A549 (cell line): ENCODE measurements around the gene PLEKHN1. TPM values are rescaled to one million over a fixed set of nuclear protein-coding genes. Genes with fewer than 3 reads are reported as not detected.

ENCODE experiments used
- ATAC-seq, 2 experiments: fragments of 200-7000 bp in 1 of 2; fragments of >200 bp in 1 of 2; cut with Nextera tagmentation in 1 of 2; cut with Tn5 transposase in 1 of 2; 3 replicates each; pipeline versions ENCODE4 v1.8.0 to v1.9.1; 2018 to 2020; ENCODE audit warnings: mild to moderate bottlenecking in 1 of 2, moderate library complexity in 1 of 2
- CTCF ChIA-PET: fragments of 300-600 bp; sonication (Branson Sonifier 250); formaldehyde crosslinking; extraction: SDS; loops from one replicate; lab custom pipeline; 2021; ENCODE audit warnings: antibody characterized with exemption, inconsistent platforms; lab: Yijun Ruan, JAX
- POLR2A ChIA-PET: fragments of 350-600 bp; formaldehyde crosslinking; extraction: SDS; loops from one replicate; lab custom pipeline; 2021; ENCODE audit warnings: antibody characterized with exemption, inconsistent platforms; lab: Yijun Ruan, JAX
- DNase-seq, 2 experiments: peaks; one replicate each; pipeline versions ENCODE4 v3.0.0 to v3.0.0-alpha.2; 2011 to 2016; ENCODE audit warnings: low read depth in 1 of 2, low spot score in 1 of 2
- FAIRE-seq: peaks from 2 replicates; lab custom pipeline; 2011; peaks lifted over from hg19 to GRCh38; lab: Jason Lieb, UNC
- H3K27ac ChIP-seq, 2 experiments: fragments of >200 bp; sonication (Bioruptor Twin); formaldehyde crosslinking; 3 replicates each; pipeline ENCODE4 v1.5.1; 2016 to 2017
- H3K4me1 ChIP-seq: fragments of >200 bp; sonication (Bioruptor Twin); formaldehyde crosslinking; 3 replicates; pipeline ENCODE4 v1.6.1; 2016
- H3K4me2 ChIP-seq: fragments of >200 bp; sonication (Bioruptor Twin); formaldehyde crosslinking; 3 replicates; pipeline ENCODE4 v1.6.1; 2016
- H3K4me3 ChIP-seq: fragments of >200 bp; sonication (Bioruptor Twin); formaldehyde crosslinking; 3 replicates; pipeline ENCODE4 v1.5.1; 2016
- H3K9me3 ChIP-seq: fragments of >200 bp; sonication (Bioruptor Twin); formaldehyde crosslinking; 3 replicates; pipeline ENCODE4 v1.6.1; 2016
- EHMT2 ChIP-seq: fragments of 200-600 bp; sonication (generic); IDR thresholded peaks from 2 replicates; pipeline ENCODE4 v1.6.1; 2016; ENCODE audit warnings: antibody characterized with exemption, low read depth, mild to moderate bottlenecking, moderate library complexity
- ELK1 ChIP-seq: fragments of 150-350 bp; IDR thresholded peaks from 2 replicates; pipeline ENCODE4 v1.6.1; 2014; ENCODE audit warnings: low read depth, mild to moderate bottlenecking, low read length
- EP300 ChIP-seq, 2 experiments: fragments of >200 bp; sonication (Bioruptor Twin); formaldehyde crosslinking; IDR thresholded peaks; 2 replicates in 1 of 2; 3 replicates in 1 of 2; pipeline ENCODE4 v1.6.1; 2016 to 2017
- ESRRA ChIP-seq: fragments of 150-350 bp; IDR thresholded peaks from 2 replicates; pipeline ENCODE4 v1.6.1; 2014; ENCODE audit warnings: mild to moderate bottlenecking, low read length, borderline replicate concordance
- FOSL2 ChIP-seq, 2 experiments: fragments of 450-650 bp in 1 of 2; fragments of >200 bp in 1 of 2; sonication (Bioruptor Twin) in 1 of 2; formaldehyde crosslinking; IDR thresholded peaks; 2 replicates each; pipeline versions ENCODE4 v1.5.0 to v1.6.1; 2016 to 2020; ENCODE audit warnings: mild to moderate bottlenecking in 1 of 2, moderate library complexity in 1 of 2
- GATA3 ChIP-seq: IDR thresholded peaks from 2 replicates; pipeline ENCODE4 v1.6.1; 2012; ENCODE audit warnings: borderline replicate concordance
- HOXB5 ChIP-seq: fragments of 250-450 bp; sonication (Bioruptor Pico); IDR thresholded peaks from 2 replicates; pipeline ENCODE4 v1.5.0; 2020; ENCODE audit warnings: mild to moderate bottlenecking, moderate library complexity
- JUN ChIP-seq, 2 experiments: fragments of >200 bp; sonication (Bioruptor Twin); formaldehyde crosslinking; IDR thresholded peaks; 2 replicates in 1 of 2; 3 replicates in 1 of 2; pipeline ENCODE4 v1.6.1; 2016 to 2017
- KDM1A ChIP-seq: fragments of 200-600 bp; sonication (generic); IDR thresholded peaks from 2 replicates; pipeline ENCODE4 v1.6.1; 2016; ENCODE audit warnings: low read depth, mild to moderate bottlenecking
- NFE2L2 ChIP-seq: fragments of 150-350 bp; conservative IDR thresholded peaks from 2 replicates; pipeline ENCODE4 v1.6.1; 2014; ENCODE audit warnings: low read length
- NPAS2 ChIP-seq: fragments of 250-450 bp; sonication (Bioruptor Pico); IDR thresholded peaks from 2 replicates; pipeline ENCODE4 v1.8.0; 2022; ENCODE audit warnings: mild to moderate bottlenecking, moderate library complexity, borderline replicate concordance
- NR3C1 ChIP-seq: fragments of >200 bp; sonication (Bioruptor Twin); formaldehyde crosslinking; IDR thresholded peaks from 3 replicates; pipeline ENCODE4 v1.6.1; 2017
- PBX3 ChIP-seq: IDR thresholded peaks from 2 replicates; pipeline ENCODE4 v1.6.1; 2012
- PHF8 ChIP-seq: fragments of 200-600 bp; sonication (generic); IDR thresholded peaks from 2 replicates; pipeline ENCODE4 v1.6.1; 2016; ENCODE audit warnings: low read depth, mild to moderate bottlenecking, antibody characterized with exemption, moderate library complexity, borderline replicate concordance
- POLR2A ChIP-seq: IDR thresholded peaks from 2 replicates; pipeline ENCODE4 v1.6.1; 2012; ENCODE audit warnings: mild to moderate bottlenecking, low read length
- RAD21 ChIP-seq, 2 experiments: fragments of >200 bp in 1 of 2; sonication (Bioruptor Twin) in 1 of 2; formaldehyde crosslinking in 1 of 2; IDR thresholded peaks in 1 of 2; conservative IDR thresholded peaks in 1 of 2; 2 replicates in 1 of 2; 3 replicates in 1 of 2; pipeline ENCODE4 v1.6.1; 2012 to 2018; ENCODE audit warnings: inconsistent platforms in 1 of 2
- SREBF2 ChIP-seq: fragments of 450-650 bp; IDR thresholded peaks from 2 replicates; pipeline ENCODE4 v1.6.1; 2014; ENCODE audit warnings: mild to moderate bottlenecking, moderate library complexity
- TP53 ChIP-seq: fragments of 250-450 bp; sonication (Bioruptor Pico); IDR thresholded peaks from 2 replicates; pipeline ENCODE4 v1.5.0; 2021; ENCODE audit warnings: mild to moderate bottlenecking, moderate library complexity
- ZC3H11A ChIP-seq: fragments of 450-650 bp; IDR thresholded peaks from 2 replicates; pipeline ENCODE4 v1.6.1; 2014; ENCODE audit warnings: antibody characterized with exemption, mild to moderate bottlenecking
- ZNF302 ChIP-seq: fragments of 250-450 bp; sonication (Bioruptor Pico); IDR thresholded peaks from 2 replicates; pipeline ENCODE4 v1.9.0; 2021; ENCODE audit warnings: inconsistent platforms, mild to moderate bottlenecking, moderate library complexity
- WGBS: methylation state at CpG from one replicate; pipeline ENCODE4 v1.1.6; 2017; ENCODE audit errors: missing lambda C conversion rate; 5-methylcytosine and 5-hydroxymethylcytosine counted together
- polyA plus RNA-seq, 4 experiments: library from polyadenylated mRNA; depleted of rRNA in 3 of 4; stranded (reverse); fragments of >200 nt; fragmentation: RNase III in 1 of 4; extraction: RNeasy Plus Mini Kit Qiagen cat#74134 plus additional on column Dnase treatment in 1 of 4; gene quantifications; 2 replicates in 3 of 4; 3 replicates in 1 of 4; pipeline ENCODE4 v1.2.3, GENCODE V29; 2011 to 2017
- TF ChIP-seq, protein P1 (sequence below): fragments of >200 bp; sonication (Bioruptor Twin); formaldehyde crosslinking; IDR thresholded peaks from 3 replicates; pipeline ENCODE4 v1.5.1; 2016
- TF ChIP-seq, protein P2 (sequence below): fragments of 200-600 bp; sonication (generic); IDR thresholded peaks from 2 replicates; pipeline ENCODE4 v1.6.1; 2016; ENCODE audit warnings: antibody characterized with exemption, mild to moderate bottlenecking, moderate library complexity

The PLEKHN1 gene
- polyA plus RNA-seq, 2 of the 4 experiments (the other 2 are of a cell fraction) = 0.75 to 3.2 TPM

DNA sequence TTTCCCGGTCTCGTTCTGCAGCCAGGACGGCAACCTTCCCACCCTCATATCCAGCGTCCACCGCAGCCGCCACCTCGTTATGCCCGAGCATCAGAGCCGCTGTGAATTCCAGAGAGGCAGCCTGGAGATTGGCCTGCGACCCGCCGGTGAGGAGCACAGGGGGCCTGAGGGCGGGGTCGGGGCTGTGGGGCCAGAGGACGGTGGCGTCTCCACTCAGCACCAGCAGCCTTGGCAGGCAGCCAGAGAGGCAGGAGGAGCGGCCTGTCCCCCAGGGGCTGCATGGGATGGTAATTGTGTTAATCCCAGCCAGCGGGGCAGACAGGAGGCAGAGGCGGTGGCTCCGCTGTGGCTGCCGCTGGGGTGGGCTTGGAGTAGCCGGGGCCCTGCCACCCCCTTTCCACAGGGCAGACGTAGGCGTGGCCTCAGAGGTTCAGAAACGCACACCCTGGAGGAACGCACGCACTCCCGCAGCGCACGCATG is 30.5 kb upstream of the PLEKHN1 start:
- Histone ChIP-seq H3K4me3 (no peak overlapping the region), H3K27ac (no peak overlapping the region), H3K4me2 (no peak overlapping the region), H3K9me3 (no peaks in the 10 kb centered on the region)
- ATAC-seq = no peak
- CTCF ChIA-PET = no interaction called here
- TF ChIP-seq GATA3 (no peak), RAD21 (conservative IDR thresholded peaks at IDR 0.05 in 1 of 2, IDR thresholded peaks at IDR 0.05 in 1 of 2) (no peak), EP300 (IDR thresholded peaks at IDR 0.05) (no peak), POLR2A (no peak), NR3C1 (no peak), KDM1A (no peak), PBX3 (no peak), NPAS2 (CRISPR knock-in tag) (no peak), PHF8 (no peak), ZC3H11A (no peak), HOXB5 (no peak), ESRRA (no peak), SREBF2 (no peak), ZNF302 (CRISPR knock-in tag) (no peak), TP53 (CRISPR knock-in tag) (no peak), JUN (IDR thresholded peaks at IDR 0.05) (no peak), NFE2L2 (no peak)
- TF ChIP-seq, protein P1, sequence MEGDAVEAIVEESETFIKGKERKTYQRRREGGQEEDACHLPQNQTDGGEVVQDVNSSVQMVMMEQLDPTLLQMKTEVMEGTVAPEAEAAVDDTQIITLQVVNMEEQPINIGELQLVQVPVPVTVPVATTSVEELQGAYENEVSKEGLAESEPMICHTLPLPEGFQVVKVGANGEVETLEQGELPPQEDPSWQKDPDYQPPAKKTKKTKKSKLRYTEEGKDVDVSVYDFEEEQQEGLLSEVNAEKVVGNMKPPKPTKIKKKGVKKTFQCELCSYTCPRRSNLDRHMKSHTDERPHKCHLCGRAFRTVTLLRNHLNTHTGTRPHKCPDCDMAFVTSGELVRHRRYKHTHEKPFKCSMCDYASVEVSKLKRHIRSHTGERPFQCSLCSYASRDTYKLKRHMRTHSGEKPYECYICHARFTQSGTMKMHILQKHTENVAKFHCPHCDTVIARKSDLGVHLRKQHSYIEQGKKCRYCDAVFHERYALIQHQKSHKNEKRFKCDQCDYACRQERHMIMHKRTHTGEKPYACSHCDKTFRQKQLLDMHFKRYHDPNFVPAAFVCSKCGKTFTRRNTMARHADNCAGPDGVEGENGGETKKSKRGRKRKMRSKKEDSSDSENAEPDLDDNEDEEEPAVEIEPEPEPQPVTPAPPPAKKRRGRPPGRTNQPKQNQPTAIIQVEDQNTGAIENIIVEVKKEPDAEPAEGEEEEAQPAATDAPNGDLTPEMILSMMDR = no peak
- TF ChIP-seq, all 56 proteins: peak for 0
- H3K4me1 ChIP-seq = peaks cover 44% of the 10 kb centered on the region
- FAIRE-seq = no peak
- WGBS = 80% methylated on average over 17 of the region's 30 CpGs
- POLR2A ChIA-PET = no interaction called here
- no peak for DNase-seq

DNA sequence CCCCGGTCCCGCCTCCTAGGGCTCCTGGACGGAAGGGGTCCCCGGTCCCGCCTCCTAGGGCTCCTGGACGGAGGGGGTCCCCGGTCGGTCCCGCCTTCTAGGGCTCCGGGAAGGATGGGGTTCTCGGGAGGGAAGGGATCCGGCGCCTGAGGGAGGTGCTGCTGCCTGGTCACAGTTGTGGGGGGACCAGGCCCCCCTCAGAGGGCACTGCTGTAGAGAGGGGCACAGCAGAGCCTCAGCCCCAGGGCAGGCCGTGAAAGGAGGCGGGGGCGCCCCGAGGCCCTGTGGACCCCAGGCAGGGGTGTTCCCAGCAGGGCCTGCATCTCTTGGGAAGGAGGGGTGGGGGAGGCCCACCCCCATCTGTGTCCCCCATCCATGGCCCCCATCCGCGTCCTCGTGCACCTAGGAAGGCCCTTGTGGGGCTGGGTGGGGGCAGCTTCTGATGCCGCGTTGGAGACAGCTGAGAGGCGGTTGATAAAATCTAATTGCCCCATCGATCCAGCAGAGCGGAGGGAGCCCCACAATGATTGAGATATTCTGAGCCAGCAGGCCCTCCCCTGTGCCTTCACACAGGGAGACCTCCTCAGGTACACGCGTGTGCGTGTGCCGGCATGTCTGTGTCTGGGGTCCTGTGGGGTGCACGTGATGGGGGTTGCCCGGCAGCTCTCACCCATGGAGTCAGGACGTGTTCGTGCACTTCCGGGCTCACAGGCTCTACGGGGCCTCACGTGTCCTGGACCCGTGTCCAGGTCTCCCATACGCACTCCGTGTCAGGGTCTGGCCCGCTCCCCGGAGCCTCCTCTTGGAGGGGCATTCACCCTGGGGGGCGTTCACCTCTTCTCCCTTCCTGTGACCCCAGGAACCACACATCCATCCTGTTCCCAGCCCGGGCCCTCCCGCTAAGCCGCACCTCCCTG is 29.7 kb upstream of the PLEKHN1 start:
- FAIRE-seq (no peak), DNase-seq (no peak), ATAC-seq (no peak)
- TF ChIP-seq ELK1 = no peak
- TF ChIP-seq, protein P1 = no peak
- TF ChIP-seq, protein P2, sequence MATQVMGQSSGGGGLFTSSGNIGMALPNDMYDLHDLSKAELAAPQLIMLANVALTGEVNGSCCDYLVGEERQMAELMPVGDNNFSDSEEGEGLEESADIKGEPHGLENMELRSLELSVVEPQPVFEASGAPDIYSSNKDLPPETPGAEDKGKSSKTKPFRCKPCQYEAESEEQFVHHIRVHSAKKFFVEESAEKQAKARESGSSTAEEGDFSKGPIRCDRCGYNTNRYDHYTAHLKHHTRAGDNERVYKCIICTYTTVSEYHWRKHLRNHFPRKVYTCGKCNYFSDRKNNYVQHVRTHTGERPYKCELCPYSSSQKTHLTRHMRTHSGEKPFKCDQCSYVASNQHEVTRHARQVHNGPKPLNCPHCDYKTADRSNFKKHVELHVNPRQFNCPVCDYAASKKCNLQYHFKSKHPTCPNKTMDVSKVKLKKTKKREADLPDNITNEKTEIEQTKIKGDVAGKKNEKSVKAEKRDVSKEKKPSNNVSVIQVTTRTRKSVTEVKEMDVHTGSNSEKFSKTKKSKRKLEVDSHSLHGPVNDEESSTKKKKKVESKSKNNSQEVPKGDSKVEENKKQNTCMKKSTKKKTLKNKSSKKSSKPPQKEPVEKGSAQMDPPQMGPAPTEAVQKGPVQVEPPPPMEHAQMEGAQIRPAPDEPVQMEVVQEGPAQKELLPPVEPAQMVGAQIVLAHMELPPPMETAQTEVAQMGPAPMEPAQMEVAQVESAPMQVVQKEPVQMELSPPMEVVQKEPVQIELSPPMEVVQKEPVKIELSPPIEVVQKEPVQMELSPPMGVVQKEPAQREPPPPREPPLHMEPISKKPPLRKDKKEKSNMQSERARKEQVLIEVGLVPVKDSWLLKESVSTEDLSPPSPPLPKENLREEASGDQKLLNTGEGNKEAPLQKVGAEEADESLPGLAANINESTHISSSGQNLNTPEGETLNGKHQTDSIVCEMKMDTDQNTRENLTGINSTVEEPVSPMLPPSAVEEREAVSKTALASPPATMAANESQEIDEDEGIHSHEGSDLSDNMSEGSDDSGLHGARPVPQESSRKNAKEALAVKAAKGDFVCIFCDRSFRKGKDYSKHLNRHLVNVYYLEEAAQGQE = no peak
- no peak for TF ChIP-seq FOSL2 (IDR thresholded peaks at IDR 0.05)
- TF ChIP-seq FOSL2 (CRISPR knock-in tag; IDR thresholded peaks at IDR 0.05) = no peak
- no peak for TF ChIP-seq EHMT2
- TF ChIP-seq POLR2A = no peak
- Histone ChIP-seq H3K4me1 (peaks cover 48% of the 10 kb centered on the region), H3K4me2 (no peak overlapping the region), H3K4me3 (no peak overlapping the region), H3K9me3 (no peaks in the 10 kb centered on the region), H3K27ac (peak overlapping the region; percentile 100; a peak in 5 of 6 replicates)
- 93% methylated on average over 18 of the region's 45 CpGs for WGBS
- ChIA-PET CTCF (interaction anchor here (1.1 to 5.4 kb wide), 4 partner anchors 16 to 127 kb away, joined by 4 to 30 read pairs (median 8); no protein-coding TSS in a partner anchor), POLR2A (no interaction called here)
